ENCODE results near the gene SREBF1. TPM values are rescaled to one million over a fixed set of nuclear protein-coding genes. Genes with fewer than 3 reads are reported as not detected.

Gene SREBF1
- total and polyA plus RNA-seq, 2 of the 8 experiments (the other 6 are each of a cell fraction or from before 2014, with no cell fraction given): 28.6 to 70.8 TPM

GRCh38 chr17:17835415-17836249, 1.2 kb downstream of the SREBF1 start:
- H4K91ac ChIP-seq (replicated peaks; ENCODE audit: insufficient read length, low read length): peak overlapping the region; percentile 79
- H2AFZ ChIP-seq (ENCODE audit: low read length): no peak overlapping the region
- ChIA-PET POLR2A (ENCODE audit: partially characterized antibody) (interaction anchor here (0.7 to 18.4 kb wide), 32 partner anchors 10 to 253 kb away, joined by 3 to 532 read pairs (median 5); no protein-coding TSS in a partner anchor), CTCF (ENCODE audit: partially characterized antibody) (interaction anchor here (0.9 to 6.6 kb wide), 6 partner anchors 8 to 24 kb away, joined by 5 to 66 read pairs (median 8); no protein-coding TSS in a partner anchor)
- no peak overlapping the region for H2BK120ac ChIP-seq (replicated peaks; ENCODE audit: low read depth, low read length)
- no peak overlapping the region for H3K27ac ChIP-seq (ENCODE audit: low read depth, low read length)
- H3K9ac ChIP-seq (replicated peaks in 1 of 4; ENCODE audit: extremely low read depth in 1 of 4, low read depth in 3 of 4, low read length in 3 of 4): peak overlapping the region in 3 of 4 experiments; percentile 56 to 99 (median 99); a peak in 4 of 7 replicates
- peak overlapping the region; percentile 96 for H2AK5ac ChIP-seq (ENCODE audit: low read depth, low read length)
- TF ChIP-seq MAX (IDR thresholded peaks at IDR 0.05) (peak; percentile 98), E2F6 (IDR thresholded peaks at IDR 0.05) (peak; percentile 98; the same call in 1 of the 2 replicates), POU5F1 (IDR thresholded peaks at IDR 0.05; ENCODE audit: low read depth, low read length) (no peak), CHD2 (IDR thresholded peaks at IDR 0.05; ENCODE audit: low read length) (peak; percentile 67; the same call in 1 of the 2 replicates), RAD21 (IDR thresholded peaks at IDR 0.05 in 1 of 2, conservative IDR thresholded peaks at IDR 0.05 in 1 of 2; ENCODE audit: low read depth in 2 of 2, low read length in 2 of 2) (no peak), ASH2L (IDR thresholded peaks at IDR 0.05; ENCODE audit: low read length) (peak; percentile 45), POLR2AphosphoS5 (IDR thresholded peaks at IDR 0.05; ENCODE audit: low read depth, low read length) (no peak)
- H3K23ac ChIP-seq (ENCODE audit: insufficient read length): no peak overlapping the region
- H3K4me2 ChIP-seq (ENCODE audit: insufficient read depth in 1 of 2, low read depth in 2 of 2, low read length in 2 of 2): peak overlapping the region; percentile 79 to 86
- peak overlapping the region; percentile 63; the same call in 1 of the 2 replicates for H2BK5ac ChIP-seq (ENCODE audit: low read depth, low read length)
- no peaks in the 10 kb centered on the region for H3K9me3 ChIP-seq (ENCODE audit: insufficient read depth in 2 of 2, low read depth in 1 of 2, low read length in 1 of 2)
- H2BK12ac ChIP-seq (ENCODE audit: low read depth, low read length): peak overlapping the region; percentile 97
- DNase-seq (ENCODE audit: low read depth in 1 of 2, low spot score in 2 of 2): no peak
- H3K14ac ChIP-seq (ENCODE audit: insufficient read length): no peak overlapping the region
- H3K18ac ChIP-seq (ENCODE audit: extremely low read depth, low read length): peak overlapping the region; percentile 26
- no peaks in the 10 kb centered on the region for H3K27me3 ChIP-seq (replicated peaks in 1 of 4; ENCODE audit: control insufficient read depth in 3 of 4, extremely low read depth in 1 of 4, insufficient read depth in 3 of 4, low read length in 3 of 4)
- H4K20me1 ChIP-seq (replicated peaks in 1 of 2; ENCODE audit: control insufficient read depth in 1 of 2, insufficient read depth in 2 of 2, low read length in 2 of 2): peaks cover 24 to 29% of the 10 kb centered on the region in 2 experiments
- peaks cover 15% of the 10 kb centered on the region for H3K23me2 ChIP-seq (ENCODE audit: low read depth, low read length)
- peak overlapping the region; percentile 81 to 99 (median 96) for H3K4me3 ChIP-seq (ENCODE audit: extremely low read depth in 1 of 4, insufficient read depth in 2 of 4, low read depth in 3 of 4, low read length in 4 of 4)
- peaks cover 28 to 50% of the 10 kb centered on the region in 2 experiments for H3K79me2 ChIP-seq (ENCODE audit: control insufficient read depth in 1 of 2, insufficient read depth in 2 of 2, low read length in 2 of 2)
- 36% methylated on average over 25 of the region's 25 CpGs; no CpG with 5 or more reads in 1 of the 2 experiments for WGBS, 2 experiments (ENCODE audit: extremely low coverage in 1 of 2, insufficient coverage in 1 of 2, insufficient read length in 1 of 2, insufficient replicate concordance in 2 of 2, low coverage in 1 of 2, low lambda C conversion rate in 2 of 2, missing lambda C conversion rate in 1 of 2)
- H3K4me1 ChIP-seq (replicated peaks in 1 of 4; ENCODE audit: control insufficient read depth in 3 of 4, insufficient read depth in 4 of 4, low read length in 3 of 4): peaks cover 14 to 42% (median 34%) of the 10 kb centered on the region in 4 experiments
- peaks cover 0 to 13% (median 2%) of the 10 kb centered on the region in 4 experiments; a peak in 5 of 8 replicates for H3K36me3 ChIP-seq (ENCODE audit: control insufficient read depth in 2 of 4, insufficient read depth in 4 of 4, low read length in 3 of 4)
- peaks cover 18% of the 10 kb centered on the region for H3K79me1 ChIP-seq (ENCODE audit: low read depth, low read length)
- peak overlapping the region; percentile 94 for H4K8ac ChIP-seq (ENCODE audit: extremely low read depth, insufficient read depth, low read length)
- H3K4ac ChIP-seq (replicated peaks; ENCODE audit: insufficient read length, low read depth, low read length): peak overlapping the region; percentile 84
- H2BK15ac ChIP-seq (ENCODE audit: low read length): peak overlapping the region; percentile 97; the same call in 1 of the 2 replicates
- H4K5ac ChIP-seq (ENCODE audit: insufficient read length, low read depth, low read length): peak overlapping the region; percentile 51
- H2BK20ac ChIP-seq (ENCODE audit: low read length): 0 out of 2 replicates have a peak overlapping the region, but pooled peaks have one; percentile 27
- FAIRE-seq: no peak
- no peak overlapping the region for H3K56ac ChIP-seq (replicated peaks; ENCODE audit: insufficient read length, low read depth, low read length)
